C4-2B (cell line): ENCODE measurements around the gene PLXNA4.

Experiments
- CTCF ChIP-seq: fragments of 450-650 bp; conservative IDR thresholded peaks from 2 replicates; pipeline ENCODE4 v1.5.1; 2017; ENCODE audit warnings: mild to moderate bottlenecking
- ZFX ChIP-seq: fragments of 450-650 bp; IDR thresholded peaks from 2 replicates; pipeline ENCODE4 v1.6.1; 2017

GRCh38 chr7:132446666-132447278 lies 129.5 kb downstream of the PLXNA4 start:
- TF ChIP-seq CTCF: no peak
- TF ChIP-seq ZFX: no peak
